ENCODE results near the gene OR4N2.
A peak's percentile ranks its signal among the peaks of the same experiment; 100 is the strongest.
"Not testable (repeated sequence)": the region's sequence is repeated elsewhere in the genome, so short reads cannot be mapped to it uniquely, and the experiment has no call there.

OR4N2 gene

GRCh38 chr14:19803470-19803869 is at the start of gene OR4N2:
TSS of gene OR4N2 (plus strand) at chr14:19803770. CDS start at chr14:19827449, 23,679 bp downstream.
- DNase-seq (ENCODE audit: low read depth), result not testable (repeated sequence)

GRCh38 chr14:19754172-19754571 is 49.4 kb upstream of the OR4N2 start:
- peak; percentile 46 for DNase-seq (ENCODE audit: low read depth)

- DNase-seq (ENCODE audit: low read depth), result not testable (repeated sequence)
Observed at GRCh38 chr14:19771491-19771890, 32.1 kb upstream of the OR4N2 start.

- no peak for DNase-seq (ENCODE audit: low read depth)
Observed at GRCh38 chr14:19771895-19772430, 31.6 kb upstream of the OR4N2 start.

DNA sequence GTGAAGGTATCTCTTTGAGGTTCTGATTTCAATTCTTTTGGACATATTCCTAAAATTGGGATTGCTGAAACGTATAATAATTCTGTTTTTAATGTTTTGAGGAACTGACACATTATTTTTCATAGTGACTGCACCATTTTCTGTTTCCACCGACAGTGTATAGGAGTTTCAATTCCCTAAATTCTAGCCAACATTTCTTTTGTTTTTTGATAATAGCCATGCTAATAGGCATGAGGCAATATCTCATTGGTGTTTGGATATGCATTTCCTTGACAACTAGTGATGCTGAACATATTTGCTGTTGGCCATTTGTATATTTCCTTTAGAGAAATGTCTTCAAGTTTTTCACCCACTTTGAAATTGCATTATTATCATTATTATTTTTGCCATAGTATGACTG is 31.1 kb upstream of the OR4N2 start:
- DNase-seq (ENCODE audit: low read depth), result not testable (repeated sequence)

- DNase-seq (ENCODE audit: low read depth), result not testable (repeated sequence)
Observed at GRCh38 chr14:19773204-19773603, 30.4 kb upstream of the OR4N2 start, which contains the start of gene OR4M1. TSS of gene OR4M1 (plus strand) at chr14:19773504. CDS start at chr14:19780323, 6,819 bp downstream.

GRCh38 chr14:19775587-19775986 is 28.0 kb upstream of the OR4N2 start:
- no peak for DNase-seq (ENCODE audit: low read depth)

DNA sequence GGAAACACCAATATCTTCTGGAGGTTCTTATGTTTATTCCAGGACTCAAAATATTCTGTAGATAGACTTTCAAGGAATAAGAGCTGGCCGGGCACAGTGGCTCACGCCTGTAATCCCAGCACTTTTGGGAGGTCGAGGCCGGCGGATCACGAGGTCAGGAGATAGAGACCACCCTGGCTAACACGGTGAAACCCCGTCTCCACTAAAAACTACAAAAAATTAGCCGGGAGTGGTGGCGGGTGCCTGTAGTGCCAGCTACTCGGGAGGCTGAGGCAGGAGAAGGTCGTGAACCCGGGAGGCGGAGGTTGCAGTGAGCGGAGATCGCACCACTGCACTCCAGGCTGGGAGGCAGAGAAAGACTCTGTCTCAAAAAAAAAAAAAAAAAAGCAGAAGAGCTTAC is 17.7 kb upstream of the OR4N2 start:
- DNase-seq (ENCODE audit: low read depth), result not testable (repeated sequence)

DNA sequence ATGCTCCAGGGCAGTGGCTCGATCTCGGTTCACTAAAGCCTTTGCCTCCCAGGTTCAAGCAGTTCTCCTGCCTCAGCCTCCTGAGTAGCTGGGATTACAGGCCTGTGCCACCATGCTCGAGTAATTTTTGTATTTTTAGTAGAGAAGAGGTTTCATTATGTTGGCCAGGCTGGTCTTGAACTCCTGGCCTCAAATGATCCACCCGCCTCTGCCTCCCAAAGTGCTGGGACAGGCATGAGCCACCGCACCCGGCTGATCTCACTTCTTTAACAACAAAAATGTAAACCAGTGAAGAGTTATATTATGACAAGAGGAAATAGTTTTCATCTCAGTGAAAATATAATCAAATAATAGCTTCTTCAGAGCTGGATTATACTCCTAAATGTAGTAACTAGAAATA is 16.3 kb upstream of the OR4N2 start:
- DNase-seq (ENCODE audit: low read depth), result not testable (repeated sequence)

DNA sequence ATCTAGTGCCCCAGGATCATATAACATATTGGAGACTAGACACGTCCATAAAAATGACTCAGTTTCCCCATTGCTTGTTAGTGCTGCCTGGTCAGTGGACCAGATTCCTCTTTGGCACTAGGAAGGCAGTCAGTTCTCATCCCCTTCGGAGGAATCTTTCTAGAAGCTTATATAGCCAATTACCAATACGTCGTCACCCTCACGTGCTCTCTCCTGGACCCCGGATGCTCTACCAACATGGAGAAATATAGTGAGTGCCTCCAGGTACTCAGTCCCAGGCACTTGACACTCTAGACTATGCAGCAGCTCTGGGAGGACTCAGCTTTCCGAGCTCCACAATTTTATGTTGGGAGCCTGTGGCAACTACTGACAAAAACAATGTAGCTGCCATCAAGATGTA is 15.4 kb upstream of the OR4N2 start:
- DNase-seq (ENCODE audit: low read depth), result not testable (repeated sequence)

DNA sequence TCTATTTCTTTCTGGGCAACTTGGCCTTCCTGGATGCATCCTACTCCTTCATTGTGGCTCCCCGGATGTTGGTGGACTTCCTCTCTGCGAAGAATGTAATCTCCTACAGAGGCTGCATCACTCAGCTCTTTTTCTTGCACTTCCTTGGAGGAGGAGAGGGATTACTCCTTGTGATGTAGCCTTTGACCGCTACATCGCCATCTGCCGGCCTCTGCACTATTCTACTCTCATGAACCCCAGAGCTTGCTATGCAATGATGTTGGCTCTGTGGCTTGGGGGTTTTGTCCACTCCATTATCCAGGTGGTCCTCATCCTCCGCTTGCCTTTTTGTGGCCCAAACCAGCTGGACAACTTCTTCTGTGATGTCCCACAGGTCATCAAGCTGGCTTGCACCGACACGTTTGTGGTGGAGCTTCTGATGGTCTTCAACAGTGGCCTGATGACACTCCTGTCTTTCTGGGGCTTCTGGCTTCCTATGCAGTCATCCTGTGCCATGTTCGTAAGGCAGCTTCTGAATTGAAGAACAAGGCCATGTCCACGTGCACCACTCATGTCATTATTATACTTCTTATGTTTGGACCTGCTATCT is 7.0 kb upstream of the OR4N2 start:
- DNase-seq (ENCODE audit: low read depth), result not testable (repeated sequence)

DNA sequence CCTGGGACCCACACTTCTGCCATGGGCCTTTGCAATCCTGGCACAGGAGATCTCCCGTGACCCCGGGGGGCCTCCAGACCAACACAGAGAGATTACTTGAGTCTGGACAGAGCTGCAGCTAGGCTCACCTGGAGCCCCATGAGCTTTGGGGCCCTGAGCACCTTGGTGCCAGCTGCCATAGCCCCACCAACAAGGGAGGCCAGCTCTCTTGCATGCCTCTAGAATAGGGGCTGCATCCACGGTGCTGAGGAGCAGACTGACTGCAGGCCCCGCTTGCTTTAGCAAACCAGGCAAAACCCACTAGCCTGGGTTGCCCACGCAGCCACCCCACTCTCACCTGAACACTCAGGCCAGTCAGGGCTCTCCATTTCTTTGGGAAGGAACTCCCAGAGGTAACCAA is 3.7 kb upstream of the OR4N2 start:
- DNase-seq (ENCODE audit: low read depth), result no peak

DNA sequence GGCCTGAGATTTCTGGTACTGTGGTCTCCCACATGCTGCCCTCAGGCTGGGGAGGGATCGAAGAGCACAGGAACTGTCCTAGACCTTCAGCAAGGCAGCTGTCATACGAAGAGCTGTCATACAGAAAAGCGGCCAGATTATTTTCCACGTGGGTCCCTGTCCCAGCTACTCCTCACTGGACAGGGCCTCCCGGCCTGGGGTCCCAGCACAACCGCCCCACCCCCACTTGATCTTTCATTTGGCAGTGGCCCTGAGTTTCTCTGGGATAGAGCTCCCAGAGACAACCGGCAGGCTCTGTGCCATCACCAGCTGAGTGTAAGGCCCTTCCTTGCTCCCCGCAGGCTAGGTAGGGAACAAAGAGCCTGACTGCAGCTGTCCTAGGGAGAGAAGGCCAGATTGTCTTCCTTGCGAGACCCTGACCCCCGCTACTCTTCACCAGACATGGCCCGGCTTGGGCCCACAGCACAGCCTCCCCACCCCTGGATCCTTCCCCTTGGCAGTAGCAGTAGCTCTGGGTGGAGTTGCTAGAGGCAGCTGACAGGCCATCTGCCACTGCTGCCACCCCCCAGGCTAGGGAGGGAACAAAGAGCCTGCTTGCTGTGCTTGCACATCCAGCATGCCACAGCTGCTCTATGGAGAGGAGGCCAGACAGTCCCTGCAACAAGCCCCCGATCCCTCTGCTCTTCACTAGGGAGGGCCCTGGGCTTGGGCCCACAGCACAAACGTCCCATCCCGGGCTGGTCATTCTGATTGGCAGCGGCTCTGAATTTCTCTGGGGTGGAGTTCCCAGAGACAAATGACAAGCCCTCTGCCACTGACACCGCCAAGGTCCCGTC is 3.1 kb upstream of the OR4N2 start:
- no peak for DNase-seq (ENCODE audit: low read depth)

- DNase-seq (ENCODE audit: low read depth), result no peak
Observed at GRCh38 chr14:19801118-19801464, 2.5 kb upstream of the OR4N2 start.

- peak; percentile 53 for DNase-seq (ENCODE audit: low read depth)
Observed at GRCh38 chr14:19813171-19813920, 9.8 kb downstream of the OR4N2 start.

GRCh38 chr14:19819879-19820278 is 16.3 kb downstream of the OR4N2 start:
- not testable (repeated sequence) for DNase-seq (ENCODE audit: low read depth)

GRCh38 chr14:19821016-19821415 is 17.4 kb downstream of the OR4N2 start:
- DNase-seq (ENCODE audit: low read depth), result not testable (repeated sequence)

DNA sequence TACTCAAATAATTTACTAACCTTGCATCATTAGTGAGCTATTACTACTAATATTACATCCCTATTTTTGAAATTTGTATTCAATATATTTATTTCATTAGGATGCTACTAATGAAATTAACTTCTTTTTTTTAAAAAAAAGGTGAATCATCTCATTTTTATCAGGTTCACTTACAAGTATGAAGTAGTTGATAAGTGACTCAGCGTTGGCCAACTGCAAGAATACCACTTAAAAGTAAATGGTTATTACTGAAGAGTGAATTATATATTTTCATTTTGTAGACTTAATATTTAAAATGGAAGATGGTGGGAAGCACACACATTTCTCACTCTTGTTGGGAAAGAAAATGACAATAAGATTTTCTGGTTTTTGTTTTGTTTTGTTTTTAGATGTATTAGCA is 19.6 kb downstream of the OR4N2 start:
- peak; percentile 53 for DNase-seq (ENCODE audit: low read depth)

DNA sequence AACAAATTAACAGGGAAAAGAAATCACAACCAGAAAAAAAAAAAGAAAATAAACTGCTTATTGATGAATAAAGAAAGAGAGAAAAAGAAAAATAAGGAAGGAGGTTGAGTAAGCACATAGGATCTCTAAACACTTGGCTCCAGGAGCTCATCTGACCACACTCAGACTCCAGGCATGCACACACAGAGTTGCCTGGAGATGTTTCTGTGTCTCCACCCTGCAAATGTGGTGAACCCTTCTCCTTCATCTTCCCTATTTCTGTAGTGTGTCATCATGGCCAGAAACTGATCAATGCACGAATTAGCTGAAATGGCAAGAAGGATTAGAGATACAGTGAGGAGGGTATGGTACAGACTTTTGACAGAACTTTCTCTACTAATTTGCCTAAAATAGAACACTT is 20.2 kb downstream of the OR4N2 start:
- DNase-seq (ENCODE audit: low read depth), result peak; percentile 96

- DNase-seq (ENCODE audit: low read depth), result not testable (repeated sequence)
Observed at GRCh38 chr14:19827626-19828244, 24.2 kb downstream of the OR4N2 start.

- DNase-seq (ENCODE audit: low read depth), result no peak
Observed at GRCh38 chr14:19828314-19828713, 24.7 kb downstream of the OR4N2 start.
